Measurements from ENCODE around the gene CD300C.
"Not testable (repeated sequence)": the region's sequence is repeated elsewhere in the genome, so short reads cannot be mapped to it uniquely, and the experiment has no call there.

Gene CD300C

DNA sequence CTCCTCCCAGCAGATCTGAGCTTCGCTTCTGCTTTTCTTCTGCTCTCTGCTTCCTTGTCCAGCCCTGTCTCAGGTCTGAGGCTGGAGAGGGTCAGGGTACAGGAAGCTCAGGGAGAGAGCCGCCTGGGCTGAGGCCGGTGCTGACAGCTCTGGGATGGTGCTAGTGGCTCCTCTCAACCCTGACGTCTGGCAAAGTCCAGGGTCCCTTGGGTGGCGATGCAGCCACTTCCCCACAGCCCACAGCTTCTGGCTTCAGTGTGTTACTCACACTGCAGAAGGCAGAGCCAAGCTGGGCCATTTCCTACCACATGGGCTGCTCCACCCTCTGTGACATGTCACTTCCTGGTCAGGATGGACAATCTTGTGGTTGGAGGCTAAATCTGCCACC, at the start of gene CD300C:
Gene CD300C, minus strand, starts transcription at position 273 of the 388 bp plus-strand sequence. CDS start 333 bp downstream, outside the sequence.
- no peak for DNase-seq

DNA sequence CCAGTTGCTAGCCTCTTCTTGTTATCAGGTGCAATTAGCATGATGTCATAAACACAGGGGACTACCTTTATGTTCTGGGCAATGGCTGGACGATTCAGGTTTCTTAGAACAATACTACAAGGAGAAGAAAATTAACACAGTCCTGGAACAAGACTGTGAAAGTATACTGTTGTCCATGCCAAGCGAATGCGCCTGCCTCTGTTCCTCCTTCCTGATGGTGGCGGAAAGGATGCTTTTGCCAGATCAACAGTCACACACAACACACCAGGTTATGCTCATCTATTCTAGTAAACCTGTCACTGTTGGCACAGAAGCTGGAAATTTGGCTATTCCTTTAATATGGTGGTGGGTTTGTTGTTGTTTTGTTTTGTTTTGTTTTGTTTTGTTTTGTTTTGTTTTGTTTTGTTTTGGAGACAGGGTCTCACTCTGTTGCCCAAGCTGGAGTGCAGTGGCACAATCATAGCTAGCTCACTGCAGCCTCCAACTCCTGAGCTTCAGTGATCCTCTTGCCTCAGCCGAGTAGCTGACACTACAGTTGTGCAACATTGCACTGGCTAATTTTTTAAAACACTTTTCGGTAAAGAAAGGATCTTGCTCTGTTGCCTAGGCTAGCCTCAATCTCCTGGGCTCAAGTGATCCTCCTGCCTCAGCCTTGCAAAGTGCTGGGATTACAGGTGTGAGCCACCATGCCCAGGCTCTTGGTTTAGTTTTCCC, 49.3 kb upstream of the CD300C start:
- DNase-seq, result no peak

DNA sequence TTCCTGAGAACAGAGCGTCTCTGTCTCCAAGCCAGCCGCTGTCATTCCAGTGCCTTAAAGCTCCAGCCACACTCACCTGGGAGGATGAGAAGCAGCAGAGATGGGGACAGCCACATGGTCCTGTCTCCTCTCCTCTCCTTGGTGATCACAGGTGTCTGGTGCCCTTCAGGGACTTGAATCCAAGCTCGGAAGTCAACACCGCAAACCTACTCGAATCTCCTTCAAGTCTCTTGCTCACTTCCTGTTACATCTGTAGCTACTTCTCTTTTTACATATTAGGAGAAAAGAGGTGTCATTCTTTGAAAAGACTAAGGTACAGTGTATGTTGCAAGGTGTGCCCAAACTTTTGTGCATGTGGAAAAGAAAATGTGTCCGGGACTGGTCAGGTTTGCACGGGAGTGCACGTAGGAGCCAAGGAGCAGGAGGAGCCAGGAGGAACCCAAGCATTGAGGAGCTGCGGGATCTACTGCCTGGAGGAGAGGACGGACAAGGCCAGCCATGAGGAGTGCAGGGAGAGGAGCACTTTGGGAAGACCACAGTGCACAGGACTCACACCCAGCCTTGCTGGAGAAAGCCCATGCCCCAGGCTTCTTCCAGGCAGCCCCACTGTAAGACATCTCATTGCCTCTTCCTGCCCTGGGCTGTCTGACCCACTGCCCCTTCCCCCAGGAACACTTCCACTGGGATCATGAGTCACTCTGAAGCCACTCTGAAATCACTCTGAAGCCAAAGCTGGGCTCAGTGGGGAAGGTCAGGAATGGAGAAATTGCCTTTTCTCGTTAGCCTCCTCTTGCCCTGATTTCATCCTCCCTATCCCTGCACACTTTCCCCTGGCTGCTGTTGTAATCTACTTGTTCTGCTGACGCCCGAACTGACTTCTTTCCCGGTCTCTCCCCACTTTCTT, 46.4 kb upstream of the CD300C start, which contains the start of gene CD300LD:
Gene CD300LD, minus strand, starts transcription at position 197 of the 904 bp plus-strand sequence. Its CDS starts 81 bp downstream, at position 116.
- DNase-seq, result no peak

DNA sequence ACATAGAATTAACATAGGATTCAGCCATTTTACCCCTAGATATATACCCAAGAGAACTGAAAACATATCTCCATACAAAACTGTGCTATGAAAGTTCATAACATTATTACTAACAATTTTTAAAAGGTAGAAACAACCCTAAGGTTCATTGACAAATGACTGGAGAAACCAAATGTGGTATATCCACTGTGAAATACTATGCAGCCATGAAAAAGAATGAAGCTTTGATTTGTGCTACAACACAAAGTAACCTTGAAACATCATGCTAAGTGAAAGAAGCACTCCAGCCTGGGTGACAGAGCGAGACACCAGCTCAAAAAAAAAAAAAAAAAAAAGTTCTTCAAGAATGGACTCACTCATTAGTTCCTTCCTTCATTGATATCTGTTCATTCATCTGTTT, 45.6 kb upstream of the CD300C start:
- no peak for DNase-seq

DNA sequence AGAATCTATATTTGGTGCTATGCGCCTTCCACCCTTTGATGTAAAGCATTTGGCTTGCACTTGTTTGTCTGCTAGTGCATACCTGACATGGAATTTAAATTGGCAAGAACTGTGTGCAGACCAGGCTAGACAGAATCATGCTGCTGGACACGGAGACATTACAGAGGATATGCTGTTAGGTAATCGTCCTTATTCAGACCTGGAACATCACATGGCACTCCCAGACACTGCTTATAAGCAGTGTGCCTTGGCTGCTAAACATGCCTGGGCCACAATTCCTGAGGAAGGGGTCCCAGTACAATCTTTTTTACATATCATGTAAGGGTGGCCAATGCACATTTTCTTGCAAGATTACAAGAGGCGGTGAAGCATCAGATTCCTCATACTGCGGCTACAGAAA, 39.8 kb upstream of the CD300C start:
- no peak for DNase-seq

DNA sequence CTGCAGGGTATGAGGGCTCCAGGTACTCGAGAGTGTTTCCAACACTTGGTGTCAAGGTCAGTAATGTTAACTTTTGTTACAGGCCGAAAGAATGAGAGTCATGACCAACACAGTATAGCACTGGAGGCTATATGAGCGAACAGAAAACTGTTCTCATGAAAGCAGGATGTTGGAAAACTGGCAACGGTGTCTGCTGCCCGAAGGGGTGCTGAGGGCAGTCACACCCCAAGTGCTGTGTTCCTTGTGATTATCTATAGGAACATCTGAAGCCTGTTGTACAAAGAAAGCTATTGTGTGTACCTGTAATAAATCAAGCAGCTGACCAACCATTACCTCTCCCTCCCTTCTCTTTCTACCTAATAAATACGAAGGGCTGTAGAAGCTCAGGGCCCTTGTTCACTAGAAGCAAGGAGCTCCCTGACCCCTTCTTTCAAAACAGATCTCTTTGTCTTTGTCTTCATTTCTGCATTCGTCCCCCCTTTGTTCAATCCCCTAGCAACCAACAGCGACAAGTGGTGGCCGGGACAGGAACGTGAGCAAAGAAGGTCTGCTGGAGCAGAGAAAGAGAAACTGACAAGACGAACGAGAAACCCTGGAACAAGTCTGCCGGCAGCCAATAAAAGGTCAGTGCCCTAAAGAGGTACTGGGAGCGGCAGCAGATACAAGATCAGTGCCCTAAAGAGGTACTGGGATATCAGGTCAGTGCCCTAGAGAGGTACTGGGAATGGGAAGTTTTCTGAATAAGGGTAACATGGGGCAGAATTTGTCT, 38.6 kb upstream of the CD300C start:
- no peak for DNase-seq

DNA sequence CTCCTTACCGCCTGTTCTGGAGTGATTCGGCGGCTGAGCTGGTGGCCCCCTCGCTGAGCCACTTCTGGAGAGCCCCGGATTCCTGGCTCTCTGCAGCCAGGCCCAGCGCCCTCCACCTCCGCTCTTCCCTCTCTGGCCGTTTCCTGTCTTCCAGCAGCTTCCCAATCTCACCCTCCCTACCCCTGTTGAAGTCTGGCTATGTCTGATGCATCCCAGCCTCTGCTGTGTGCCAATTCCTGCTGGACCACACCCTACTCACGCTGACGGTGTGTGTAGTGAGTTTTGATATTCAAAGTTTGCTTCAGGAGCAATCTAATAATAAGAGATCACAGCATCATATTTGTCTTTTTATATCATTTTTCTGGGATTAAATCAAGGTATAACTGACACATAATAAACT, 36.7 kb upstream of the CD300C start:
- no peak for DNase-seq

DNA sequence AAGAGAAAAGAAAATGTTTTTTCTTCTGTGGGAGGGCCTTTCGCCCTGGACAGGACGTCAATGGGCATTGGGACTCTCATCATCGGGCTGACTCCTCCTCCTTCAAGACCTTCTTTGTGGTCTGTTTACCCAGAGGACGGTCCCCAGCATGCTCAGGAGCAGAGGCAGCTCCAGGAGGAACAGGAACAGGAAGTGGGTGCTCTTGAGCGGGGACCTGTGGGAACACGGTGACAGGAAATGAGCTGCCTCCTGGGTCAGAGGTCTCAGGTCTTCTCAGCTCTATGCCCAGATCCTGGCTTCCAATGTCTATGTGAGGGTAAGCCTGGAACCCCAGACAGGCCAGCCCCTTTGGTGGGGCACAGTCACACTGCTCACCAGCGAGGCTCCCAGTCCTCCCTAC, 34.0 kb upstream of the CD300C start:
- no peak for DNase-seq

DNA sequence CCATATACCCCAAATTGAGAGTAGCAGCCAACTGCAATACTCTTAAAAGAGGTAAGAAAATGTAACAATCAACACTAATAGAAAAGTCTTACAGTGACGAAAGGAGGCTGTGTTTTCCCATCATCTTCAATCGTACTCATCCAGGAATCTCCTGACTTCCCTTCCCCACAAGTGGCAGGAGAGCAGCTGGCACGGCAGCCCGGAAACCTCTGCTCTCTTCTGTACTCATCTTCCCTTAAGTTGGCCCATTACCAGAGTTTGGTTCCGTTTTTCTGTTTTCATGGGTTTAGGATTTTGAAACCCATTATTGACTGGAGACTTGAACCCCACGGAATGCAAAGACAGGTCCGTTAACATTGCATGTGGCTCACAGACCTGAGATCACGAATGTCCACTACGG, 33.1 kb upstream of the CD300C start:
- no peak for DNase-seq

DNA sequence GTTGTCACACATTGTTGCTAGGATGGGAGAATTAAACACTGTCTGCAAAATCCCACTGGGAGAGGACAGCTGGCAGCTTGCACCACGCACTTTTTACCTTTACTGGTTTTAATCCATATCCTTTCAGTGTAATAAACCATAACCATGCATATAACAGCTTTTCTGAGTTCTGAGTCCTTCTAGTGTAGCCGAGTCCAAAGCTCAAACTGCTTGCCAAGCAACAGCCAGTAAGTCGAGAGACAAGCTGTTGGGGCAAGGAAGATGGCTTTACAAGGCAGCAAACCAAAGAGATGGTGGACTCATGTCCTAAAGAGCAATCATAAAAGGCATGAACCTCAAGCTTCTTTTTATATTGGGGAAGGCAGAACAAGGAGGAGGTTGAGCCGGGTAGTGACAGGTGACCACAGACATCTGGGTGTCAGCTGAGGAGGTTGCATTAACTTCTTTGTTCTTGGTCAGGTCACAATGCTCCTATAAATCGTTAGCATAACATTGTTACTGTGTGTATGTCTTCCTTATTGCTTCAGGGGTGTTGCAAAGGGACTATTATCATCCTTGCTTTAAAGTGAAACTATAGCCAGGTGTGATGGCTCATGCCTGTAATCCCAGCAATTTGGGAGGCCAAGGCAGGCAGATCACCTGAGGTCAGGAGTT, 28.7 kb upstream of the CD300C start:
- DNase-seq, result no peak

DNA sequence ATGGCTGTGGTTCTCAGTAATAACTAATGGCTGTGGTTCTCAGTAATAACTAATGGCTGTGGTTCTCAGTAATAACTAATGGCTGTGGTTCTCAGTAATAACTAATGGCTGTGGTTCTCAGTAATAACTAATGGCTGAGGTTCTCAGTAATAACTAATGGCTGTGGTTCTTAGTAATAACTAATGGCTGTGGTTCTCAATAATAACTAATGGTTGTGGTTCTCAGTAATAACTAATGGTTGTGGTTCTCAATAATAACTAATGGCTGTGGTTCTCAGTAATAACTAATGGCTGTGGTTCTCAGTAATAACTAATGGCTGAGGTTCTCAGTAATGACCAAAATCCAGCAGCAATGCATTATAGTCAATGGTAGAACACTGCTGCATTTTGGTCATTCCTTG, 27.7 kb upstream of the CD300C start:
- DNase-seq, result not testable (repeated sequence)

DNA sequence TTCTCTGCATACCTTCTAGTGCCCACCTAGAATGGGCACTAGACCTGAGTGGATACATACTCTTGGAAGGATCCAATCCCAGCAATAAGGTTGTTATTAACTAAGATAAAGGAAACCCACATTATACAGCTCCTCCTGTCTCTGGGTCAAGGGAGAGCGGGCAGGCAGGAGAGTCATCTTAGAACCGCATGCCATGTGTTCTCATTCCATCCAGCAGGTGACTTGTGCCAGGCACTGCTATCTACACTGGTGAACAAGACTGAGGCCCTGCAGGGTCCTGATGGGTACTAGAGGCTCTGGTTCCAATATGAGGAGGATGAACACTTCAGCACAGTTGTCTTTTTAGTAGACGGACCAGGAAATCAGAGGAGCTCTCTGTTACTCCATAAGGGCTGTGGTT, 27.3 kb upstream of the CD300C start:
- DNase-seq, result no peak

DNA sequence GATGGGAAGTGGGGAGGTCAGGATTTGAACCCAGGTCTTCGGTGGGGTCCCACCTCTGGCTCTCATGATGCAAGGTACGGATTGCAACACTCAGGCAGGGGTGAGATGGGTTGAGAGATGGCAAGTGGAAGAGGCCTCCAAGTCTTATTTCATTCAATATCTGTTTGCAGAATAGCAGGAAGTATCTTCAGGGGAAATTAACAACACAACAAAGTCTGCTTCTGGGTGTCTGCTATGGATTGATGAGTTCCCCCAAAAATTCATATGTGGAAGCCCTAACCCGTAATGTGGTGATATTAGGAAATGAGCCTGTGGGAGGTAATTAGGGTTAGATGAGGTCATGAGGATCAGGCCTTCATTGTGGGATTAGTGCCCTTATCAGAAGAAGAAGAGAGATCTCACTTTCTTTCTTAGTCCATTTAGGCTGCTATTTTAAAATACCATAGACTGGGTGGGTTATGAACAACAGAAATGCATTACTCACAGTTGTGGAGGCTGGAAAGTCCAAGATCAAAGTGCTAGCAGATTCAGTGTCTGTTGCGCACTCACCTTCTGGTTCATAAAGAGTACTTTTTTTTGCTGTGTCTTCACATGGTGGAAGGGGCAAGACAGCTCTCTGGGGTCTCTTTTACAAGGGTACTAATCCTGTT, 25.8 kb upstream of the CD300C start:
- DNase-seq, result no peak

DNA sequence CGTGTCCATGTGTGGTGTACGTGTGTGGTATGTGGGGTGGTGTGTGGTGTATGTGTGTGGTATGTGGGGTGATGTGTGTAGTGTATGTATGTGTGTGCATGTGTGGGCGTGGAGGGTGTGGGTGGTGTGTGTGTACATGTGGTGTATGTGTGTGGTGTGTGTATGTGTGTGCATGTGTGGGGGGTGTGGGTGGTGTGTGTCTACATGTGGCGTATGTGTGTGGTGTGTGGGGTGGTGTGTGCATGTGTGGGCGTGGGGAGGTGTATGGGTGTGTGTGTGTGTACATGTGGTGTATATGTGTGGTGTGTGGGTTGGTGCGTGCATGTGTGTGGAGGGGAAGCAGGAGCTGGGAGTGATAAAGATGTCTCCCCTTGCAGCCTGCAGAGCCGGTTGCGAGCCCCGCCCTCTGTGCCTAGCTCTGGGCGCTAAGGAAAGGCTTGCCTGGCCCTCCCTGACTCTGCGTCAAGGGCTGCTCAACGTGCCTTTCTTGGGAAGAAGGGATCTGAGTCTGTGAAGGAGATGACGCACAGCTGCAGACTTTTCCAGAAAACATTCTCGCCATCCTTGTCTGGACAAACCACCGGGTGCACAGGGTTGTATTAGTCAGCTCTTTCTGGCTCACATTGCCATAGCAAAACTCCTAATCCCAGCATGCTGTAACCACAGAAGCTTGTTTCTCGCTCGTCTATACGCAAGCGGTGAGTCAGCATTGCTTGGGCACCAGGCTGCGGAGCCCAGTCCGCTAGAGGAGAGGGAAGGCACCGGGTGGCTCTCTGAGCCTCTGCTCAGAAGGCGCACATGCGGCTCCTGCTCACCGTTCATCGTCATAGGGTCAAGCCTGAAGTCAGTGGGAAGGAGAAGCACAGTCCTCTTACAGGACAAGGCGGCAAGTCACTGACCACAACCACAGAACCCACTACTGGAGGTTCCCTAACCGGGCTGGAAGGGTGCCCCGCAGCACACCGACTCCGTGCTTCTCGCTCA, 23.4 kb upstream of the CD300C start:
- DNase-seq, result no peak

DNA sequence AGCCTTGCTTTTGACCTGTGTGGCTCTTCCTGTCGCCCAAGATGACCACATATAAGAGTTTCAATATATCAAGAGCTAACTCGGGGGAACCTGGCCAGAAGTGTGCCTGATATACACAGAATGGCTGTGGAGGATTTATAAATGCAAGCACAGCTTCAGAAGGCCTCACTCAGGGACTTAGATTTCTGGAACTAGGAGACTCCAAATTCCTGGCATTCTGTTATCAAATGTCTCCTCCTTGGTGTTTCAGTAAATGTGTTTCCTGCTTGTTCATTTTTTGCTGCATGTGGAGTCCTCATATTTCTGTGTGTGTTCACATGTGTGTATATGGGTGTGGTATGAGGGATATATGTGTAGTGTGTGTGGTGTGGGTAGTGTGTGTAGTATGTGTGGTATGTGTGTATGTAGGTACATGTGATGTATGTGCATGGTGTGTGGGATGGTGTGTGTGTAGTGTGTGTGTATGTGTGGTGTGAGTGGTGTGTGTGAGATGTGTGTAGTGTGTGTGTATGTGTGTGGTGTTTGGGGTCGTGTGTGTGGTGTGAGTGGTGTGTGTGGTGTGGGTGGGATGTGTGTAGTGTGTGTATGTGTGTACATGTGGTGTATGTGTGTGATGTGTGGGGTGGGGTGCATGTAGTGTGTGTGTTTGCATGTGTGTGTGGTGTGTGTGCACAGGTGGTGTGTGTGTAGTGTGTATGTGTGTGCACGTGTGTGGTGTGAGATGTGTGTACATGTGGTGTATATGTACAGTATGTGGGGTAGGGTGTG, 22.4 kb upstream of the CD300C start:
- DNase-seq, result no peak

DNA sequence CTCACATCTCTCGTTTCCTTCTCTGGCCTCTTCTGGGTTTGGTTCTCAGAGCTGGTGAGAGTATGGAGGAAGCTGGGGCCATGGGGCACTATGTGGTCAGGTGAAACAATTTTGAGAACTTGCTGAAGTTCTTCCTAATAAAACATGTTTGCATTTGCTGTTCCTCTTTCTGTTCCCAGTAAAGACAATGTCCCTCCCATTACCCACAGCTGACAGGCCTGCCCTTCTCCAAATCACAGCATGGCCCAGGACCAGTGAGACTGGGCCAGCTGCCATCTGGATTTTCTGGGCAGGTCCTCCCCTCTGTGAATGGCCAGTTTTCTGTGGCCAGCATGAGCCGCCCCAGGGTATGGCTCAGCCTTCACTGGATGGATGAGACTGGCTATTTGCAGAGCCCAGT, 21.5 kb upstream of the CD300C start, which contains the start of gene CD300H:
Gene CD300H, minus strand, starts transcription at position 113 of the 400 bp plus-strand sequence.
- no peak for DNase-seq

DNA sequence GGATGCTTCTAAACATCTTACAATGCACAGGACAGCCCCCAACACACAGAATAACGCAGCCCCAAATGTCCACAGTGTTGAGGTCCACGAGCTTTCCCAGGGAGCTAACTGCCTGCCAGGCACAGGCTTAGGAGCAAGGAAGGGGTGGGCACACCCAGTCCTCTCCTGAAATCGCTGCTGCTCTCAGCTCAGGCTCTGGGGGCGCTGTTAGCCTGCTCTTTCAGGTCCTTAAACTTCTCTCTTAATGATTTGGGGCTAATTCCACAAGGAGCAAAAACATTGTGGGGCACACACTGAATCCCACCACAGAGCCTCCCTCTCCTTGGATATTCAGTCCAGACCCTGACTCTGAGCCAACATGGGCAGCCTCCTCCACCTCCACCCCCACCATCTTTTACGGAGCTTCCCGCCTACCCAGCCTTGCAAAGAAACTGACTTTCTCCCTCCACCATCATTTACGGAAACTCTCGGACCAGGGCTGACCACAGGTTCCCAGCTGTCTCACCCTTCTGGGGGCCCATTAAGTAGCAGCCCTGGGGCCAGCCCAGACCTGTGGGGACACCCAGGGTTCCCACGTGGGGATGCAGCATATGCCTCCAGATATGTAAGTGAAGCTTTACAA, 20.3 kb upstream of the CD300C start:
- peak; percentile 11 for DNase-seq

DNA sequence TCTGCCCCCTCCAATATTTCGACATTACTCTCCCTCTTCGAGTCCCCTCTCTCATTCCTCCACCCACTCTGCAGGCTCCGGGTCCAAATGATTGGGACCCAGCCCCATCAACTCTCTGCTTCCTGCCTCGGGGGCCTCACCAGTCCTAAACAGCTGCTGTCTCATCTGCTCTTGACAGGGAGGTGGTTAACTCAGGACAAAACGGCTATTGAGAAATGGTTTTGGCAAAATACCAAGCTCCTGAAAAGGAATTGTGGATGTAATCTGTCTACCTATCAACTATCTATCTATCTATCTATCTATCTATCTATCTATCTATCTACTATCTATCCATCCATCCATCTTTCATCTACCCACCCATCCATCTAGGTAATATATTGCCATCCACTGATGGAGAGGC, 19.2 kb upstream of the CD300C start:
- DNase-seq, result no peak

DNA sequence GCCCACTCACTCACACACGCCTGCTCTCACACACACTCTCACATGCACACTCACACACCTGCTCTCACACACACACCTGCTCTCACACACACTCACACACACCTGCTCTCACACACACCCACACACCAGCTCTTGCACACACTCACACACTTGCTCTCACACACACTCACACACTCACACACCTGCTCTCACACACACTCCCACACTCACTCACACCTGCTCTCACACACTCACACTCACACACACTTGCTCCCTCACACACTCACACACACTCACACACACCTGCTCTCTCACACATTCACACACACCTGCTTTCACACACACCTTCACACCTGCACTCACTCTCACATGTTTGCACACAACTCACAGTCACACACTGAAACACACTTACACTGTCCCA, 17.4 kb upstream of the CD300C start:
- DNase-seq, result no peak

DNA sequence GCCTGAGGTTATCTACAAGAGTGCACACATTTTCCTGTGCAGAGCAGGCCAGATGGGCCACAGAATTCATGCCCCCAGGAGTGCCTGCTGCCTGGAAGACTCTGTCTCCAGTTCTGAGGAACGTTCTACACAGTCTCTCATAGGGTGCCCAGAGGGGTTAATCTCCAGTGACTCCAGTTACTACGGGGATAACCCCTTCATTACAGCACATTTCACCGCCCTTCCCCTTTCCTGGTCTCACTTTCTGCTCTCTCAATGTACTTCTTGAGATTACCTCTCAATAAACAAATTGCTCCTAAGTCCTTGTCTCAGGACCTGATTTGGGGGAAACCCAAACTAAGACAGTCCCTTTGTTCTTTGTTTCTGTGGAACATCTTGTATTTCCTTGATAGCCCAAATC, 15.7 kb upstream of the CD300C start:
- no peak for DNase-seq

Measured in stimulated activated CD4-positive, alpha-beta T cell treated with anti-CD3 and anti-CD28 coated beads, Interleukin-12 subunit alpha, Interleukin-12 subunit beta, amount 100 ng/mL, for 4 hours (primary cell).